Measurements from ENCODE around the gene ZNF541. TPM values are rescaled to one million over a fixed set of nuclear protein-coding genes. Genes with fewer than 3 reads are reported as not detected.

ZNF541 gene
- polyA plus RNA-seq, 1 donor from 2014 or later = not detected

DNA sequence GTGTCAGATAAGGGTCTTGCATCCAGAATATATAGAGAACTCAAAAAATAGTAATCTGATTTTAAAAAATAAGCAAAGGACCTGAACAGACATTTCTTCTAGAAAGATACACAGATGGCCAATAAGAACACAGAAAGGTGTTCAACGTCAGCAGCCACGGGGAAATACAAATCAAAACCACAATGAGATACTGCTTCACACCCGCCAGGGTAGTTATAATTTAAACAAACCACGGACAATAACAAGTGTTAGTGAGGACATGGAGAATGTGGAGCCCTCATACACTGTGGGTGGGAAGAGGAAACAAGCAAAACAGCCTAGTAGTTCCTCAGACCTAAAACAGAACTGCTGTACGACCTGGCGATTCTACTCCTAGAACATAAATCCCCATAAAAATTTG lies 31.4 kb downstream of the ZNF541 start:
- H2AFZ ChIP-seq (ENCODE audit: low read depth, low read length) = no peak overlapping the region
- H3K9me2 ChIP-seq (ENCODE audit: insufficient read depth, low read length) = no peaks in the 10 kb centered on the region
- H3K36me3 ChIP-seq (ENCODE audit: insufficient read depth, low read length) = no peaks in the 10 kb centered on the region
- TF ChIP-seq TAF1 (IDR thresholded peaks at IDR 0.05; ENCODE audit: low read depth) (no peak), MXI1 (conservative IDR thresholded peaks at IDR 0.05; ENCODE audit: poor library complexity, severe bottlenecking) (no peak), EZH2 (IDR thresholded peaks at IDR 0.05; ENCODE audit: borderline replicate concordance, insufficient read depth, low read length, poor library complexity, severe bottlenecking) (no peak), POLR2AphosphoS5 (IDR thresholded peaks at IDR 0.05) (no peak), SMC3 (conservative IDR thresholded peaks at IDR 0.05; ENCODE audit: poor library complexity) (no peak), EP300 (conservative IDR thresholded peaks at IDR 0.05; ENCODE audit: poor library complexity, severe bottlenecking) (no peak), RAD21 (conservative IDR thresholded peaks at IDR 0.05) (no peak), CTCF (IDR thresholded peaks at IDR 0.05; ENCODE audit: poor library complexity, severe bottlenecking) (no peak), REST (IDR thresholded peaks at IDR 0.05; ENCODE audit: borderline replicate concordance) (no peak)
- no peak overlapping the region for H3K4me2 ChIP-seq (ENCODE audit: low read length)
- no peaks in the 10 kb centered on the region for H3K9me3 ChIP-seq (ENCODE audit: low read length)
- H4K20me1 ChIP-seq (ENCODE audit: insufficient read depth) = no peaks in the 10 kb centered on the region
- no peaks in the 10 kb centered on the region for H3F3A ChIP-seq (ENCODE audit: insufficient read depth, low read length, poor library complexity, severe bottlenecking)
- H3K9ac ChIP-seq (ENCODE audit: low read length) = no peak overlapping the region
- H3K4me3 ChIP-seq (ENCODE audit: low read length) = no peak overlapping the region
- no peak overlapping the region for H3K27ac ChIP-seq (ENCODE audit: low read length)
- no peaks in the 10 kb centered on the region for H3K79me2 ChIP-seq (replicated peaks; ENCODE audit: insufficient read depth, low read length)
- no peaks in the 10 kb centered on the region for H3K27me3 ChIP-seq (ENCODE audit: insufficient read depth, low read depth, low read length)

- Histone ChIP-seq H3K9me2 (ENCODE audit: insufficient read depth, low read length) (no peaks in the 10 kb centered on the region), H3K79me2 (replicated peaks; ENCODE audit: insufficient read depth, low read length) (no peaks in the 10 kb centered on the region), H4K20me1 (ENCODE audit: insufficient read depth) (no peaks in the 10 kb centered on the region), H3K4me2 (ENCODE audit: low read length) (no peak overlapping the region), H3K9me3 (ENCODE audit: low read length) (no peaks in the 10 kb centered on the region), H3F3A (ENCODE audit: insufficient read depth, low read length, poor library complexity, severe bottlenecking) (no peaks in the 10 kb centered on the region), H3K9ac (ENCODE audit: low read length) (no peak overlapping the region), H3K27ac (ENCODE audit: low read length) (no peak overlapping the region), H3K36me3 (ENCODE audit: insufficient read depth, low read length) (no peaks in the 10 kb centered on the region), H2AFZ (ENCODE audit: low read depth, low read length) (no peak overlapping the region), H3K27me3 (ENCODE audit: insufficient read depth, low read depth, low read length) (no peaks in the 10 kb centered on the region), H3K4me3 (ENCODE audit: low read length) (no peak overlapping the region)
- TF ChIP-seq SMC3 (conservative IDR thresholded peaks at IDR 0.05; ENCODE audit: poor library complexity) = no peak
- TF ChIP-seq CTCF (IDR thresholded peaks at IDR 0.05; ENCODE audit: poor library complexity, severe bottlenecking) = no peak
- no peak for TF ChIP-seq REST (IDR thresholded peaks at IDR 0.05; ENCODE audit: borderline replicate concordance)
- TF ChIP-seq RAD21 (conservative IDR thresholded peaks at IDR 0.05) = no peak
- TF ChIP-seq EP300 (conservative IDR thresholded peaks at IDR 0.05; ENCODE audit: poor library complexity, severe bottlenecking) = no peak
- TF ChIP-seq TAF1 (IDR thresholded peaks at IDR 0.05; ENCODE audit: low read depth) = no peak
- TF ChIP-seq EZH2 (IDR thresholded peaks at IDR 0.05; ENCODE audit: borderline replicate concordance, insufficient read depth, low read length, poor library complexity, severe bottlenecking) = no peak
- no peak for TF ChIP-seq POLR2AphosphoS5 (IDR thresholded peaks at IDR 0.05)
- no peak for TF ChIP-seq MXI1 (conservative IDR thresholded peaks at IDR 0.05; ENCODE audit: poor library complexity, severe bottlenecking)
Observed at GRCh38 chr19:47540748-47541147, 32.2 kb downstream of the ZNF541 start.

Data from neural cell (in vitro differentiated cells).